Smooth muscle cell (in vitro differentiated cells): ENCODE data around the gene ZHX3. TPM values are rescaled to one million over a fixed set of nuclear protein-coding genes. Genes with fewer than 3 reads are reported as not detected.
A peak's percentile ranks its signal among the peaks of the same experiment; 100 is the strongest.

Experiments
- DNase-seq: peaks from one replicate; lab custom pipeline; 2025; ENCODE audit not compliant: unreplicated experiment; lab: John Stamatoyannopoulos, UW
- H2AFZ ChIP-seq: fragments of 200-600 bp; sonication (generic); 2 replicates; pipeline ENCODE4 v1.6.0; 2016; ENCODE audit warnings: antibody characterized with exemption, low read depth, mild to moderate bottlenecking
- H3F3A ChIP-seq: fragments of 200-600 bp; sonication (generic); 2 replicates; pipeline ENCODE4 v1.6.0; 2017; ENCODE audit warnings: antibody characterized with exemption, low read depth
- H3K27ac ChIP-seq: fragments of 200-600 bp; sonication (generic); 2 replicates; pipeline ENCODE4 v1.5.1; 2016; ENCODE audit warnings: low read depth, mild to moderate bottlenecking
- H3K27me3 ChIP-seq: fragments of 200-600 bp; sonication (generic); 2 replicates; pipeline ENCODE4 v1.6.1; 2016; ENCODE audit warnings: low read depth, mild to moderate bottlenecking
- H3K36me3 ChIP-seq: fragments of 200-600 bp; sonication (generic); 2 replicates; pipeline ENCODE4 v1.5.1; 2016; ENCODE audit warnings: low read depth
- H3K4me1 ChIP-seq: fragments of 200-600 bp; sonication (generic); 2 replicates; pipeline ENCODE4 v1.5.1; 2016; ENCODE audit warnings: low read depth
- H3K4me2 ChIP-seq: fragments of 200-600 bp; sonication (generic); 2 replicates; pipeline ENCODE4 v1.6.0; 2016; ENCODE audit warnings: mild to moderate bottlenecking
- H3K4me3 ChIP-seq: fragments of 200-600 bp; sonication (generic); 2 replicates; pipeline ENCODE4 v1.5.1; 2016; ENCODE audit warnings: mild to moderate bottlenecking
- H3K79me2 ChIP-seq: fragments of 200-600 bp; sonication (generic); 2 replicates; pipeline ENCODE4 v1.6.0; 2016; ENCODE audit warnings: low read depth, mild to moderate bottlenecking
- H3K9ac ChIP-seq: fragments of 200-600 bp; sonication (generic); 2 replicates; pipeline ENCODE4 v1.6.0; 2016; ENCODE audit warnings: low read depth
- H3K9me3 ChIP-seq: fragments of 200-600 bp; sonication (generic); replicated peaks from 2 replicates; pipeline ENCODE4 v1.5.1; 2016; ENCODE audit warnings: low read depth
- H4K20me1 ChIP-seq: fragments of 200-600 bp; sonication (generic); 2 replicates; pipeline ENCODE4 v1.6.0; 2016; ENCODE audit warnings: low read depth
- WGBS: methylation state at CpG from one replicate; pipeline ENCODE4 v1.1.7; 2016; ENCODE audit warnings: low lambda C conversion rate; 5-methylcytosine and 5-hydroxymethylcytosine counted together
- polyA plus RNA-seq: library from polyadenylated mRNA; unstranded; fragments of >200 nt; fragmentation: Nextera tagmentation; extraction: Ambion mirVana; gene quantifications from 2 replicates; pipeline ENCODE4 v1.2.1, GENCODE V29; 2016
- total RNA-seq: library from RNA; depleted of rRNA; stranded (reverse); fragments of >200 nt; gene quantifications from 2 replicates; pipeline ENCODE4 v1.2.3, GENCODE V29; 2014
- TF ChIP-seq, protein P1 (sequence below): fragments of 200-600 bp; sonication (generic); IDR thresholded peaks from 2 replicates; pipeline ENCODE4 v1.5.1; 2017; ENCODE audit warnings: borderline replicate concordance, mild to moderate bottlenecking, antibody characterized with exemption; ENCODE audit not compliant: insufficient read depth, poor library complexity, severe bottlenecking

Gene ZHX3
- total and polyA plus RNA-seq, 2 experiments from 2014 or later: 10.1 to 17.1 TPM

DNA sequence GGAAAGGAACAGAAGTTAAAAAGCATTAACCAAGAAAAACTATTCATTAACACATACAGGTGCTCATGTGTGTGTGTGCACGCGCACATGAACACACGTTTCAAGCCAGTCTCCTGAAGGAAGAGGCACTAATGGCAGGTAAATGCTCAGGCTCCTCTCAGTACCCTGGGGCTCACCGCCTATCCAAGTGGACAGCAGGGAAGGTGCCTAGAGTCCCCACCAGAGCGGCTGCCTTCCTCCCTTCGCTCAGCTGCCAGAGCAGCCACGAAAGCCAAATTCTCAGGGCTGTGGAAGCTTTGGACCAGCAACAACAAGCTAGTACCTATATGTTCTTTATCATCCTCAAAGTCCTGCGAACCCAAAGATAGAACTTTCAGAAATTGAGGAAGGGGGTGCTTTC, 137.6 kb downstream of the ZHX3 start:
- 95% methylated on average over 8 of the region's 8 CpGs for WGBS
- Histone ChIP-seq H3K27me3 (no peaks in the 10 kb centered on the region), H3K9me3 (no peaks in the 10 kb centered on the region), H2AFZ (no peak overlapping the region), H3F3A (no peaks in the 10 kb centered on the region), H3K36me3 (no peaks in the 10 kb centered on the region), H3K4me3 (no peak overlapping the region), H3K79me2 (no peaks in the 10 kb centered on the region), H4K20me1 (no peaks in the 10 kb centered on the region), H3K4me1 (peaks cover 17% of the 10 kb centered on the region), H3K27ac (no peak overlapping the region), H3K9ac (no peak overlapping the region), H3K4me2 (no peak overlapping the region)
- no peak for DNase-seq
- TF ChIP-seq, protein P1, sequence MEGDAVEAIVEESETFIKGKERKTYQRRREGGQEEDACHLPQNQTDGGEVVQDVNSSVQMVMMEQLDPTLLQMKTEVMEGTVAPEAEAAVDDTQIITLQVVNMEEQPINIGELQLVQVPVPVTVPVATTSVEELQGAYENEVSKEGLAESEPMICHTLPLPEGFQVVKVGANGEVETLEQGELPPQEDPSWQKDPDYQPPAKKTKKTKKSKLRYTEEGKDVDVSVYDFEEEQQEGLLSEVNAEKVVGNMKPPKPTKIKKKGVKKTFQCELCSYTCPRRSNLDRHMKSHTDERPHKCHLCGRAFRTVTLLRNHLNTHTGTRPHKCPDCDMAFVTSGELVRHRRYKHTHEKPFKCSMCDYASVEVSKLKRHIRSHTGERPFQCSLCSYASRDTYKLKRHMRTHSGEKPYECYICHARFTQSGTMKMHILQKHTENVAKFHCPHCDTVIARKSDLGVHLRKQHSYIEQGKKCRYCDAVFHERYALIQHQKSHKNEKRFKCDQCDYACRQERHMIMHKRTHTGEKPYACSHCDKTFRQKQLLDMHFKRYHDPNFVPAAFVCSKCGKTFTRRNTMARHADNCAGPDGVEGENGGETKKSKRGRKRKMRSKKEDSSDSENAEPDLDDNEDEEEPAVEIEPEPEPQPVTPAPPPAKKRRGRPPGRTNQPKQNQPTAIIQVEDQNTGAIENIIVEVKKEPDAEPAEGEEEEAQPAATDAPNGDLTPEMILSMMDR: no peak

- Histone ChIP-seq H3K4me1 (peaks cover 26% of the 10 kb centered on the region), H3K9ac (no peak overlapping the region), H3K36me3 (no peaks in the 10 kb centered on the region), H2AFZ (no peak overlapping the region), H3K79me2 (no peaks in the 10 kb centered on the region), H3K27me3 (no peaks in the 10 kb centered on the region), H3F3A (no peaks in the 10 kb centered on the region), H3K4me2 (no peak overlapping the region), H3K9me3 (no peaks in the 10 kb centered on the region), H3K27ac (peak overlapping the region; percentile 86), H4K20me1 (no peaks in the 10 kb centered on the region), H3K4me3 (no peak overlapping the region)
- TF ChIP-seq, protein P1: no peak
- WGBS: 92% methylated on average over 8 of the region's 8 CpGs
- no peak for DNase-seq
Observed at GRCh38 chr20:41178904-41179432, 138.6 kb downstream of the ZHX3 start.

DNA sequence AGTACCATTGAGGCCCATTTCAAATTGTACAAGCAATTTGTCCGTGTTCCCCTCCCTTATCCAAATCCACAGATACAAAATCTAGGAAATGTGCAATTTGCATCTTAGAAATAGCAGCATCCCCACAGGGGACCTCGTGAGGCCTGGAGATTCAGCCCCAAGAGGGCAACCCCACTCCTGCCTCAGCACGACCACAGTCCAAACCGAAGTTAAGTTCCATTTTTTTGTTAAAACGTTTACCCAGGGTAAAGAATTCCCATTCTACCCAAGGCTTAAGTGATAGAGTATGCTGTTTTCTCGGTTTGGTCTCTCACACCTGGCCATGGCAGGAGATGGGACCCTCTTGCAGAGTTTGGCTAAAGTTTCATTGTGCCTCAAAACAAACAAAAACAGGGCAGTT, 139.0 kb downstream of the ZHX3 start:
- Histone ChIP-seq H3K79me2 (no peaks in the 10 kb centered on the region), H3K36me3 (no peaks in the 10 kb centered on the region), H3K9ac (peak overlapping the region; percentile 38), H2AFZ (no peak overlapping the region), H3K4me1 (peaks cover 26% of the 10 kb centered on the region), H3K4me3 (no peak overlapping the region), H3K9me3 (no peaks in the 10 kb centered on the region), H4K20me1 (no peaks in the 10 kb centered on the region), H3F3A (no peaks in the 10 kb centered on the region), H3K27me3 (no peaks in the 10 kb centered on the region), H3K4me2 (peak overlapping the region; percentile 16), H3K27ac (peak overlapping the region; percentile 86)
- TF ChIP-seq, protein P1: no peak
- no peak for DNase-seq
- 92% methylated on average over 6 of the region's 6 CpGs for WGBS

DNA sequence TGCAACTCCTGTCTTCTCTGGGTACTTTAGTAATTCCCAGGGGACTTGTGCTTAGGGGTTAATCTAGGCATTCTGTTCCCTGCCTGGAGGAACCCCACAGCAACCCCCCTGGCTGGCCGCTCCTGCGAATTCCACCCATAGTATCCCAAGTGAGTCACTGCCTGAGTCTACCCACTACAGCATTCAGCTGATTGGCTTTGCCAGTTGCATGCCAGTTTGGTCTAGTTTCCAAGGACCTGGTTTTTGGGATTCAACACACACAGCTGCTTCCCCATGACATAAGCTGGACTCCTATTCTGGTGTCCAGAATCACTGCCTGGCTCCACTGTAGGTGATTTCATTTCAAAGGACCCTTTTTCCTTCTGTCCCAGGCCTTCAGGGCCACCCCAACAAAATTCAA, 139.9 kb downstream of the ZHX3 start:
- Histone ChIP-seq H3K9me3 (no peaks in the 10 kb centered on the region), H3K4me2 (peak overlapping the region; percentile 16), H2AFZ (no peak overlapping the region), H3F3A (peaks cover 3% of the 10 kb centered on the region), H3K4me1 (peaks cover 26% of the 10 kb centered on the region), H3K36me3 (no peaks in the 10 kb centered on the region), H3K9ac (peak overlapping the region; percentile 38), H3K4me3 (no peak overlapping the region), H3K79me2 (no peaks in the 10 kb centered on the region), H4K20me1 (peaks cover 3% of the 10 kb centered on the region), H3K27me3 (no peaks in the 10 kb centered on the region), H3K27ac (peak overlapping the region; percentile 86)
- 20% methylated on average over 2 of the region's 2 CpGs for WGBS
- TF ChIP-seq, protein P1: no peak
- peak; percentile 8 for DNase-seq
